Measurements from ENCODE around the gene LIX1L.

LIX1L gene

GRCh38 chr1:145972580-145972979 lies 14.8 kb upstream of the LIX1L start:
- no peak for TF ChIP-seq EZH2phosphoT487 (IDR thresholded peaks at IDR 0.05; ENCODE audit: borderline replicate concordance)
- no peak for TF ChIP-seq CTCF (conservative IDR thresholded peaks at IDR 0.05; ENCODE audit: low read length)
- no peaks in the 10 kb centered on the region for H4K20me1 ChIP-seq (ENCODE audit: insufficient read depth, low read length, poor library complexity, severe bottlenecking)
- H2AFZ ChIP-seq (ENCODE audit: low read length) = no peak overlapping the region
- peaks cover 7% of the 10 kb centered on the region for H3K4me1 ChIP-seq (ENCODE audit: insufficient read depth, low read length, poor library complexity, severe bottlenecking)
- H3K9me2 ChIP-seq (replicated peaks; ENCODE audit: low read depth, low read length) = no peaks in the 10 kb centered on the region
- H3K27me3 ChIP-seq (ENCODE audit: insufficient read depth, low read length, poor library complexity, severe bottlenecking) = no peaks in the 10 kb centered on the region
- H3K9me3 ChIP-seq (ENCODE audit: insufficient read depth, low read depth, low read length) = no peaks in the 10 kb centered on the region
- H3K4me3 ChIP-seq (ENCODE audit: low read length, poor library complexity, severe bottlenecking) = no peak overlapping the region
- H3F3A ChIP-seq (ENCODE audit: low read depth) = no peaks in the 10 kb centered on the region
- no peaks in the 10 kb centered on the region for H3K36me3 ChIP-seq (ENCODE audit: insufficient read depth, low read length)
- H3K4me2 ChIP-seq (ENCODE audit: low read depth, low read length, poor library complexity, severe bottlenecking) = no peak overlapping the region
- peaks cover 1% of the 10 kb centered on the region; the same call in 1 of the 2 replicates for H3K79me2 ChIP-seq (ENCODE audit: insufficient read depth, low read length)
- no peak overlapping the region for H3K9ac ChIP-seq (ENCODE audit: low read depth, low read length, poor library complexity, severe bottlenecking)

- Histone ChIP-seq H3K79me2 (ENCODE audit: insufficient read depth, low read length) (peaks cover 23% of the 10 kb centered on the region; the same call in 1 of the 2 replicates), H3K4me2 (ENCODE audit: low read depth, low read length, poor library complexity, severe bottlenecking) (no peak overlapping the region), H3K36me3 (ENCODE audit: insufficient read depth, low read length) (no peaks in the 10 kb centered on the region), H3K4me1 (ENCODE audit: insufficient read depth, low read length, poor library complexity, severe bottlenecking) (peaks cover 20% of the 10 kb centered on the region), H3K4me3 (ENCODE audit: low read length, poor library complexity, severe bottlenecking) (no peak overlapping the region), H3K27me3 (ENCODE audit: insufficient read depth, low read length, poor library complexity, severe bottlenecking) (no peaks in the 10 kb centered on the region), H3K9me2 (replicated peaks; ENCODE audit: low read depth, low read length) (no peaks in the 10 kb centered on the region), H3F3A (ENCODE audit: low read depth) (0 out of 2 replicates have a peak, but pooled peaks cover 8% of the 10 kb centered on the region), H3K9ac (ENCODE audit: low read depth, low read length, poor library complexity, severe bottlenecking) (no peak overlapping the region), H4K20me1 (ENCODE audit: insufficient read depth, low read length, poor library complexity, severe bottlenecking) (no peaks in the 10 kb centered on the region), H2AFZ (ENCODE audit: low read length) (no peak overlapping the region), H3K9me3 (ENCODE audit: insufficient read depth, low read depth, low read length) (no peaks in the 10 kb centered on the region)
- TF ChIP-seq EZH2phosphoT487 (IDR thresholded peaks at IDR 0.05; ENCODE audit: borderline replicate concordance) (no peak), CTCF (conservative IDR thresholded peaks at IDR 0.05; ENCODE audit: low read length) (no peak)
These were observed 9.5 kb upstream of the LIX1L start for GRCh38 chr1:145967288-145967687.

- no peaks in the 10 kb centered on the region for H3K36me3 ChIP-seq (ENCODE audit: insufficient read depth, low read length)
- H2AFZ ChIP-seq (ENCODE audit: low read length) = peak overlapping the region; percentile 93
- H4K20me1 ChIP-seq (ENCODE audit: insufficient read depth, low read length, poor library complexity, severe bottlenecking) = no peaks in the 10 kb centered on the region
- 0 out of 2 replicates have a peak, but pooled peaks cover 8% of the 10 kb centered on the region for H3F3A ChIP-seq (ENCODE audit: low read depth)
- H3K9me2 ChIP-seq (replicated peaks; ENCODE audit: low read depth, low read length) = no peaks in the 10 kb centered on the region
- TF ChIP-seq EZH2phosphoT487 (IDR thresholded peaks at IDR 0.05; ENCODE audit: borderline replicate concordance) (no peak), CTCF (conservative IDR thresholded peaks at IDR 0.05; ENCODE audit: low read length) (no peak)
- H3K9ac ChIP-seq (ENCODE audit: low read depth, low read length, poor library complexity, severe bottlenecking) = peak overlapping the region; percentile 80
- peak overlapping the region; percentile 83 for H3K4me2 ChIP-seq (ENCODE audit: low read depth, low read length, poor library complexity, severe bottlenecking)
- H3K79me2 ChIP-seq (ENCODE audit: insufficient read depth, low read length) = peaks cover 38% of the 10 kb centered on the region; the same call in 1 of the 2 replicates
- H3K9me3 ChIP-seq (ENCODE audit: insufficient read depth, low read depth, low read length) = no peaks in the 10 kb centered on the region
- peaks cover 24% of the 10 kb centered on the region for H3K4me1 ChIP-seq (ENCODE audit: insufficient read depth, low read length, poor library complexity, severe bottlenecking)
- H3K27me3 ChIP-seq (ENCODE audit: insufficient read depth, low read length, poor library complexity, severe bottlenecking) = no peaks in the 10 kb centered on the region
- peak overlapping the region; percentile 86 for H3K4me3 ChIP-seq (ENCODE audit: low read length, poor library complexity, severe bottlenecking)
These were observed 7.4 kb upstream of the LIX1L start for GRCh38 chr1:145965119-145965744.

Data from Loucy (cell line).